Memory B cell (primary cell): Measurements from ENCODE around the gene SLC5A4.

Source experiments
- ATAC-seq: fragments of 150-1000 bp; cut with Tn5 transposase; 2 replicates; pipeline ENCODE4 v1.10.0; 2021; ENCODE audit warnings: low read depth, mild to moderate bottlenecking, moderate library complexity
- DNase-seq, 2 donors: peaks; one replicate each; pipeline ENCODE4 v3.0.0; 2022; ENCODE audit warnings: low spot score in 2 of 2
- H3K27ac Mint-ChIP-seq: one replicate; pipeline ENCODE4 v1.8.0; 2022; ENCODE audit warnings: mild to moderate bottlenecking, moderate library complexity, mixed read lengths
- H3K27me3 Mint-ChIP-seq: one replicate; pipeline ENCODE4 v1.8.0; 2022; ENCODE audit warnings: mixed read lengths
- H3K36me3 Mint-ChIP-seq: one replicate; pipeline ENCODE4 v1.8.0; 2022; ENCODE audit warnings: mild to moderate bottlenecking, mixed read lengths
- H3K4me1 Mint-ChIP-seq: one replicate; pipeline ENCODE4 v1.8.0; 2022; ENCODE audit warnings: mixed read lengths
- H3K4me3 Mint-ChIP-seq: one replicate; pipeline ENCODE4 v1.8.0; 2022; ENCODE audit warnings: mild to moderate bottlenecking, moderate library complexity, mixed read lengths
- H3K9me3 Mint-ChIP-seq: one replicate; pipeline ENCODE4 v1.8.0; 2022; ENCODE audit warnings: mixed read lengths

Gene SLC5A4

DNA sequence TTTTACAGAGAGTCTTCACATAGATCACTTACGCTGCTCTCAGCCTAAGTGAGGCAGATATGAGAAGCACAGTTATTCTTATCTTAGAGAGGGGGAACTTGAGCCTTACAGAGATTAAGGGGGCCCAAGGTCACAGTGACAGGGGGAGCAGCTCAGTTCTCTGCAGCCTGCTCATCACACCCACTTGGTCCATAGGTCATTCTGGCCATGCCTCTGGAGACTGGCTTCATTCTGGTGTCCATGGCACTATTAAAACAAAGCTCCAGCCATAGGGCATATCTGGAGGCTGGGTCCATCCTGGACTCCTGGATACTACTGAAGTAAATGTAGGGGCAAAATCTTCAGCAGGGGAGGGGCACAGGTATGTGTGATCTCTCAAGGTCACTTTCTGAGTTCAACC, 5.9 kb downstream of the SLC5A4 start:
- no peaks in the 10 kb centered on the region for H3K4me1 Mint-ChIP-seq
- no peak overlapping the region for H3K27ac Mint-ChIP-seq
- H3K4me3 Mint-ChIP-seq = no peak overlapping the region
- H3K9me3 Mint-ChIP-seq = peaks cover 6% of the 10 kb centered on the region
- ATAC-seq = no peak
- H3K36me3 Mint-ChIP-seq = no peaks in the 10 kb centered on the region
- no peak for DNase-seq
- H3K27me3 Mint-ChIP-seq = peaks cover 29% of the 10 kb centered on the region

DNA sequence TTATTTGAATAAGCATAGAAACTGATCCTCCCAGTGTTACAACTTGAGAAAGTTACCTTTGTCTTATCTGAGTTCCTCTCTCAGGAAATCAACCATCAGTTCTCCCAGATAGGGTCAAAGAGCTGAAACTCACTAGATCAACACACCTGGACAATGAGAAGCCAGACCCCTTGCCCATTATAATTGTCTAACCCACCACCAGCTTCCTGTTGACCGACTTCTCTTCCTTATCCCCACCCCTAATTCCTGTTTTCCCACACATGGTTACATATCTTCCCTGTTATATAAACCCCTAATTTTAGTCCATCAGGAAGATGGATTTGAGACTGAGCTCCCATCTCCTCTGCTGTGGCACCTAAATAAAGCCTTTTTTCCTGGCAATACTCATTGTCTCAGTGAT, 6.9 kb downstream of the SLC5A4 start:
- H3K27ac Mint-ChIP-seq = no peak overlapping the region
- no peaks in the 10 kb centered on the region for H3K4me1 Mint-ChIP-seq

DNA sequence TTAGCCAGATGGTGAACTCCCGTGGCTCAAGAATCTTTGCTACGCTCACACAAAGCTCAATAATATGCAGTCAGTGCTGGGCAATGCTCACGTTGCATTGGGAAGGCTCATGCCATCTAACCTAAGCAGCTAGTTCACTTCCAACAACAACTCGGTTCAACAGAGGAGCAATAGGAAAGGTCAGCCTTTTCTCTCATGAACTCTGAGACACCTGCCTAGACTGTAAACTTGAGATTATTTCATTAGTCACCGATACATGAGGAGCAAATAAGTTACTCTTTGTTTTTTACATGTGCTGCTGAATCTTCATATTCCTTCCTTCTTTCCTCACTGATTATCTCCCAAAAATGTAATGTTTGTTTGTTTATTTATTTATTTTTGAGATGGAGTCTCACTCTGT, 9.0 kb downstream of the SLC5A4 start:
- no peaks in the 10 kb centered on the region for H3K36me3 Mint-ChIP-seq
- H3K4me3 Mint-ChIP-seq = no peak overlapping the region
- DNase-seq (no peak), ATAC-seq (no peak)
- H3K27ac Mint-ChIP-seq = no peak overlapping the region
- peaks cover 5% of the 10 kb centered on the region for H3K9me3 Mint-ChIP-seq
- H3K4me1 Mint-ChIP-seq = no peaks in the 10 kb centered on the region
- H3K27me3 Mint-ChIP-seq = peaks cover 28% of the 10 kb centered on the region

More for the DNA sequence above, 6.9 kb downstream of the SLC5A4 start:
- DNase-seq (no peak), ATAC-seq (no peak)
- Mint-ChIP-seq H3K4me3 (no peak overlapping the region), H3K9me3 (peaks cover 6% of the 10 kb centered on the region), H3K27me3 (peaks cover 28% of the 10 kb centered on the region), H3K36me3 (no peaks in the 10 kb centered on the region)

DNA sequence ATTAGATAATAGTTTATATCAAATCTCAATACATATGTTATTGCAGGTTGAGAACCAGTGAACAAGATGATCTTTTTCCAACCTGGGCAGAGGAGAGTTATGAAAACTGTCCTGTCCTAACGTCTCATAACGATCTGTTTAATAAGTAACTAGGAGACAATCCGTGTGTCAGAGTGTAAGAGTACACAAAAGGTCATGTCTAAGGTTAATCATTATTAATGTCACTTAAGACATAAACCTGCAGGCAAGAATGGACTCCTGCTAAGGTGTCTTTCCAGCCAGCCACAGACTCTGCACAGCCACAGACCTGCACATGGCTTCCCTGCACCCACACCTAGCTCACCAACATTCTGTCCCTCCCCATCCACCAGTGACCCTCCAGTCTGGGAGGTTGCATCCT, 10.1 kb downstream of the SLC5A4 start:
- Mint-ChIP-seq H3K36me3 (no peaks in the 10 kb centered on the region), H3K4me1 (no peaks in the 10 kb centered on the region), H3K27ac (no peak overlapping the region), H3K27me3 (peaks cover 24% of the 10 kb centered on the region), H3K4me3 (no peak overlapping the region), H3K9me3 (peaks cover 3% of the 10 kb centered on the region)
- ATAC-seq = no peak
- no peak for DNase-seq

GRCh38 chr22:32244547-32244946, 10.6 kb downstream of the SLC5A4 start:
- H3K4me3 Mint-ChIP-seq = no peak overlapping the region
- DNase-seq (no peak), ATAC-seq (no peak)
- H3K27ac Mint-ChIP-seq = no peak overlapping the region
- peaks cover 21% of the 10 kb centered on the region for H3K27me3 Mint-ChIP-seq
- no peaks in the 10 kb centered on the region for H3K36me3 Mint-ChIP-seq
- H3K9me3 Mint-ChIP-seq = no peaks in the 10 kb centered on the region
- H3K4me1 Mint-ChIP-seq = no peaks in the 10 kb centered on the region

GRCh38 chr22:32240461-32240860, 14.7 kb downstream of the SLC5A4 start:
- no peaks in the 10 kb centered on the region for H3K36me3 Mint-ChIP-seq
- H3K27me3 Mint-ChIP-seq = peaks cover 9% of the 10 kb centered on the region
- no peak for ATAC-seq
- H3K27ac Mint-ChIP-seq = no peak overlapping the region
- H3K9me3 Mint-ChIP-seq = no peaks in the 10 kb centered on the region
- H3K4me3 Mint-ChIP-seq = no peak overlapping the region
- DNase-seq = no peak
- no peaks in the 10 kb centered on the region for H3K4me1 Mint-ChIP-seq

- ATAC-seq = no peak
- Mint-ChIP-seq H3K36me3 (no peaks in the 10 kb centered on the region), H3K27me3 (peaks cover 18% of the 10 kb centered on the region)
These were observed 17.2 kb downstream of the SLC5A4 start for GRCh38 chr22:32237906-32238305.

GRCh38 chr22:32236970-32237369, 18.2 kb downstream of the SLC5A4 start:
- Mint-ChIP-seq H3K27me3 (peaks cover 19% of the 10 kb centered on the region), H3K4me1 (no peaks in the 10 kb centered on the region), H3K9me3 (no peaks in the 10 kb centered on the region), H3K36me3 (no peaks in the 10 kb centered on the region), H3K4me3 (no peak overlapping the region), H3K27ac (no peak overlapping the region)
- DNase-seq (no peak), ATAC-seq (no peak)

More at GRCh38 chr22:32237906-32238305, 17.2 kb downstream of the SLC5A4 start:
- no peaks in the 10 kb centered on the region for H3K4me1 Mint-ChIP-seq
- H3K27ac Mint-ChIP-seq = no peak overlapping the region
- no peaks in the 10 kb centered on the region for H3K9me3 Mint-ChIP-seq
- no peak overlapping the region for H3K4me3 Mint-ChIP-seq
- DNase-seq = no peak

- Mint-ChIP-seq H3K27me3 (peaks cover 18% of the 10 kb centered on the region), H3K27ac (no peak overlapping the region), H3K4me3 (no peak overlapping the region), H3K4me1 (no peaks in the 10 kb centered on the region), H3K36me3 (no peaks in the 10 kb centered on the region), H3K9me3 (no peaks in the 10 kb centered on the region)
- DNase-seq (no peak), ATAC-seq (no peak)
These were observed 22.1 kb downstream of the SLC5A4 start for GRCh38 chr22:32233091-32233490.

DNA sequence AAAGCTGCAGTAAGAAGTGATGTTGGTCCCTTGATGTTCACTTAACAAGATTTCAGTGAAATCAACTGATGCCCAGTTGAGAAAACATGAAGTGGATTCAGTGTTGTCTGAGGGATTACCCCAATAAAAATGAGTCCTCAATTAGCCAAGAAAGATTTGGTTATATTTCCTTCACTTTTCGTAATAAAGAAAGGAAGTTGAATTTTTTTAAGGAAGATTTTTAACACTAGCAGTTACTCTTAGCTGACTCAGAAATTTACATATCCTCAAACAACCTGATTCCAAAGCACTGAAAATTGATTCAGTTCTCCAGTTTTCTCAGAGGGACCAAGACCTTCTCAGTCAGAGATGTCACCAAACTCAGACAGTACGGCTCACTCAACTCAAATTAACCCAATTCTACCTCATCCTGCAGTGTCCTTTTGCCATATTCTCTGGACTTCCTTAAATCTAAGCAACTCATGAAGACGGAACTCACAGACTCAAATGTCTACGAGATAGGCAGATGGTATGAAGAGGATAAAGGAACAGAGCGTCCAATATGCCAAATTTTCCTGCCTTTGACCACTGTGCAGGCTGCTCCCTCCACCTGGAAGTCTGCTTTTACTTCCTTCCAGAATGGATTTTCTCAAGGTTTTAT, 22.8 kb downstream of the SLC5A4 start:
- no peak overlapping the region for H3K27ac Mint-ChIP-seq

GRCh38 chr22:32226326-32227104, 28.6 kb downstream of the SLC5A4 start:
- no peaks in the 10 kb centered on the region for H3K9me3 Mint-ChIP-seq
- no peaks in the 10 kb centered on the region for H3K4me1 Mint-ChIP-seq
- no peak overlapping the region for H3K4me3 Mint-ChIP-seq
- DNase-seq (no peak), ATAC-seq (no peak)
- H3K27ac Mint-ChIP-seq = no peak overlapping the region
- peaks cover 10% of the 10 kb centered on the region for H3K27me3 Mint-ChIP-seq
- H3K36me3 Mint-ChIP-seq = no peaks in the 10 kb centered on the region

More for the DNA sequence above, 22.8 kb downstream of the SLC5A4 start:
- Mint-ChIP-seq H3K9me3 (no peaks in the 10 kb centered on the region), H3K4me1 (no peaks in the 10 kb centered on the region), H3K4me3 (no peak overlapping the region), H3K27me3 (peaks cover 18% of the 10 kb centered on the region), H3K36me3 (no peaks in the 10 kb centered on the region)
- DNase-seq = no peak
- no peak for ATAC-seq

GRCh38 chr22:32222991-32223390, 32.2 kb downstream of the SLC5A4 start:
- Mint-ChIP-seq H3K27ac (no peak overlapping the region), H3K36me3 (no peaks in the 10 kb centered on the region), H3K9me3 (no peaks in the 10 kb centered on the region), H3K27me3 (peaks cover 4% of the 10 kb centered on the region), H3K4me1 (no peaks in the 10 kb centered on the region), H3K4me3 (no peak overlapping the region)
- ATAC-seq (no peak), DNase-seq (no peak)

GRCh38 chr22:32219026-32219425, 36.1 kb downstream of the SLC5A4 start:
- H3K36me3 Mint-ChIP-seq = no peaks in the 10 kb centered on the region
- H3K4me1 Mint-ChIP-seq = no peaks in the 10 kb centered on the region
- ATAC-seq (no peak), DNase-seq (no peak)
- H3K27ac Mint-ChIP-seq = no peak overlapping the region
- peaks cover 8% of the 10 kb centered on the region for H3K27me3 Mint-ChIP-seq
- H3K4me3 Mint-ChIP-seq = no peak overlapping the region
- H3K9me3 Mint-ChIP-seq = peaks cover 2% of the 10 kb centered on the region

DNA sequence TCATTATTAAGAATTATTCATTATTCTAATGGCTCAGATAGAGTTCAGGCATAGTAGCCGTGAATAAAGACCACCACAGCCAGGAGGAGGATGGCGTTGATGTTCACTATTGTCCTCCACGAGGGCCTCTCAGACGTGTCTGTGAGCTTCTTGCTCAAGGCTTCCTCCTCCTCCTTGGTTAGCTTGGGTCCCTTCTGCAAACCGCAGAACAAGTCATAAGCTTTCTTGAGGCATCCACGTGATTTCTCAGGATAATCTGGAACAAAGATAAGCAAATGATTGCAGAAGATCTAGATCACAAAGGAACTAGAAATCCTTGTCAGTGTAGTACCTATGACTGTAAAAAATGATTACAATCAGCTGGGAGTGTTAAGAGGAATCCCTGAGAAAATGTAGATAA, 36.7 kb downstream of the SLC5A4 start:
- Mint-ChIP-seq H3K4me1 (no peaks in the 10 kb centered on the region), H3K27me3 (peaks cover 8% of the 10 kb centered on the region), H3K36me3 (no peaks in the 10 kb centered on the region), H3K27ac (no peak overlapping the region), H3K9me3 (peaks cover 2% of the 10 kb centered on the region), H3K4me3 (no peak overlapping the region)
- DNase-seq (no peak), ATAC-seq (no peak)

GRCh38 chr22:32217465-32217864, 37.7 kb downstream of the SLC5A4 start:
- no peaks in the 10 kb centered on the region for H3K4me1 Mint-ChIP-seq
- H3K9me3 Mint-ChIP-seq = peaks cover 2% of the 10 kb centered on the region
- ATAC-seq = no peak
- no peak for DNase-seq
- H3K27me3 Mint-ChIP-seq = peaks cover 7% of the 10 kb centered on the region
- no peak overlapping the region for H3K27ac Mint-ChIP-seq
- no peaks in the 10 kb centered on the region for H3K36me3 Mint-ChIP-seq
- no peak overlapping the region for H3K4me3 Mint-ChIP-seq
